Measurements from ENCODE around the gene OR2AK2.

Gene OR2AK2

DNA sequence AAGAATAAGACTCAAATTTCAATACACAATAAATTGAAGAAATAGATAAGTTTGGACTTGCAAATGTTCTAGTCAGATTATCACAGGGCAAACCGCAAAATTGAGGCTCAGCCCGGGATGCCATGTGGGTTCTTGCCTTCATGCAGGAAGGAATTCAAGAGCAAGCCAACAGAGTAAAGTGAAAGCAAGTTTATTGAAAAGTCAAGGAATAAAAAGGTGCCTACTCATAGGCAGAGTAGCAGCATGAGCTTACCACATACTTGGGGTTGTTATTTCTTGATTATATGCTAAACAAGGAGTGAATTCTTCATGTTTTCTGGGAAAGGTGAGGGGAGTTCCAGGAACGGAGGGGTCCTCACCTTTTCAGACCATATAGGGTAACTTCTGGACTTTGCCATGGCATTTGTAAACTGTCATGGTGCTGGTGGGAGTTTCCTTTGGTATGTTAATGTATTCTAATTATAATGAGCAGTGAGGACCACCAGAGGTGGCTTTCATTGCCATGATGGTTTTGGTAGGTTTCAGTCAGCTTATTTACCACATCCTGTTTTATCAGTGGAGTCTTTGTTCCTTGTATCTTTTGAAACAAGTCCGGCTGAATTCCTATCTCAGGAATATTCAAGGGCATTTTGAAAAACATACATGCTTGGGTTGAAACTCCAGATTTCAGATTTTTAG is 2.0 kb upstream of the OR2AK2 start:
- Histone ChIP-seq H3K79me1 (ENCODE audit: low read length) (no peaks in the 10 kb centered on the region), H2AK5ac (ENCODE audit: low read length) (no peak overlapping the region), H3K79me2 (ENCODE audit: control insufficient read depth, insufficient read depth, low read length) (no peaks in the 10 kb centered on the region), H3K9ac (ENCODE audit: low read length) (no peak overlapping the region), H3K23ac (ENCODE audit: low read length) (no peak overlapping the region), H4K5ac (ENCODE audit: low read length) (no peak overlapping the region), H3K27me3 (ENCODE audit: insufficient read depth, low read length, poor library complexity) (no peaks in the 10 kb centered on the region), H3K27ac (ENCODE audit: low read depth, low read length) (no peak overlapping the region), H3K18ac (ENCODE audit: low read length) (no peak overlapping the region), H4K8ac (ENCODE audit: low read depth, low read length) (no peak overlapping the region), H3K36me3 (ENCODE audit: control insufficient read depth, insufficient read depth, low read length) (no peaks in the 10 kb centered on the region), H2BK5ac (ENCODE audit: low read length) (no peak overlapping the region), H2BK120ac (ENCODE audit: low read depth, low read length) (no peak overlapping the region), H2BK15ac (replicated peaks; ENCODE audit: low read depth) (no peak overlapping the region), H3K4me1 (ENCODE audit: control insufficient read depth, low read depth, low read length) (no peaks in the 10 kb centered on the region), H3K4me3 (ENCODE audit: low read length) (no peak overlapping the region), H3K56ac (ENCODE audit: low read length) (no peak overlapping the region), H3K4ac (ENCODE audit: low read depth, low read length) (no peak overlapping the region), H3K4me2 (ENCODE audit: low read length) (no peak overlapping the region)
- no peak for DNase-seq
- WGBS (ENCODE audit: extremely low coverage, insufficient coverage, low lambda C conversion rate): no CpG with 5 or more reads among the region's 4 CpGs

DNA sequence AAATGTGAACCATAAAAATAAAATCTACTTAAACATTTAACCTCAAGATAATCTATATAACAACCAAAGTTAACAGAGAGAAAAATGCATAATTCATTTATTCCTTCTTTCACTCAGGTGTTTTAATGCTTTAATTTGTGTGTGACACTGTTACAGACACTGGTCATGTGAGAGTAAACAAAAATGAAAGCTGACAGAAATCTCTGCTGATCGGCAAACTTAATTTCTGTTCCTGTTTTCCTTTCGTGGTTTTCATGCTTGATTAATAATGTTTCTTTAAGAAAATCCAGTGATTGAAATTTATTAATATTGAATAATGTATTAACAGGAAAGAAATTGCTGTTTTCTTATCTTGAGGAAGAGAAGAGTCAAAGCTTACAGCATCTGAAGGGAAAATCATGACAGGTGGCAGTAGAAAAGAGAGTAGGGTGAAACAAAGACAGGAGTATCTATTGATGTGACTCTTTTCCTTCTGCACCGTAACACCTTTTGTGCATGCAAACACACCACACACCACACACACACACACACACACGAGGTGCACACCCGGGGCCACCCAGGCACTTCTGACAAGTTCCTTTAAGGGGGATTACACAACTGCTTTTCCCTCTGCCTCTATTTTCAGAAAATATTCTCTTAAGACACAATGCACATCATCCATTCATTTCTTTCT is 1.6 kb downstream of the OR2AK2 start:
- no peaks in the 10 kb centered on the region for H3K27me3 ChIP-seq (ENCODE audit: insufficient read depth, low read length, poor library complexity)
- no peak for DNase-seq
- H3K27ac ChIP-seq (ENCODE audit: low read depth, low read length): no peak overlapping the region
- H3K9ac ChIP-seq (ENCODE audit: low read length): no peak overlapping the region
- H3K4me2 ChIP-seq (ENCODE audit: low read length): no peak overlapping the region
- no peak overlapping the region for H2BK15ac ChIP-seq (replicated peaks; ENCODE audit: low read depth)
- no peak overlapping the region for H2BK120ac ChIP-seq (ENCODE audit: low read depth, low read length)
- H3K23ac ChIP-seq (ENCODE audit: low read length): no peak overlapping the region
- H3K18ac ChIP-seq (ENCODE audit: low read length): no peak overlapping the region
- H3K36me3 ChIP-seq (ENCODE audit: control insufficient read depth, insufficient read depth, low read length): no peaks in the 10 kb centered on the region
- no CpG with 5 or more reads among the region's 5 CpGs for WGBS (ENCODE audit: extremely low coverage, insufficient coverage, low lambda C conversion rate)
- no peak overlapping the region for H4K8ac ChIP-seq (ENCODE audit: low read depth, low read length)
- H3K79me1 ChIP-seq (ENCODE audit: low read length): no peaks in the 10 kb centered on the region
- H3K4me3 ChIP-seq (ENCODE audit: low read length): no peak overlapping the region
- no peak overlapping the region for H4K5ac ChIP-seq (ENCODE audit: low read length)
- H2BK5ac ChIP-seq (ENCODE audit: low read length): no peak overlapping the region
- H3K79me2 ChIP-seq (ENCODE audit: control insufficient read depth, insufficient read depth, low read length): no peaks in the 10 kb centered on the region
- no peak overlapping the region for H2AK5ac ChIP-seq (ENCODE audit: low read length)
- H3K4ac ChIP-seq (ENCODE audit: low read depth, low read length): no peak overlapping the region
- H3K56ac ChIP-seq (ENCODE audit: low read length): no peak overlapping the region
- no peaks in the 10 kb centered on the region for H3K4me1 ChIP-seq (ENCODE audit: control insufficient read depth, low read depth, low read length)

DNA sequence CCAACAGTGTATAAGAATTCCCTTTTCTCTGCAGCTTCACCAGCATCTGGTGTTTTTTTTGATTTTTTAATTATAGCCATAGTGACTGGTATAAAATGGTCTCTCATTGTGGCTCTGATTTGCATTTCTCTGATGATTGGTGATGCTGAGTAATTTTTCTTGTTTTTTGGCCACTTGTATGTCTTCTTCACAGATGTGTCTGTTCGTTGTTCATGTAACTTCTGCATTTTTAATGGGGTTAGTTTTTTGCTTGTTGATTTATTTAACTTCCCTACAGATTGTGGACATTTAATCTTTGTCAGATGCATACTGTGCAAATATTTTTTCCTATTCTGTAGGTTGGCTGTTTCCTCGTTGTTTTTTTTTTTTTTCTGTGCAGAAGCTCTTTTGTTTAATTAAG is 28.0 kb downstream of the OR2AK2 start:
- Histone ChIP-seq H3K27me3 (ENCODE audit: insufficient read depth, low read length, poor library complexity) (no peaks in the 10 kb centered on the region), H3K79me1 (ENCODE audit: low read length) (no peaks in the 10 kb centered on the region), H3K4me2 (ENCODE audit: low read length) (no peak overlapping the region), H3K4me3 (ENCODE audit: low read length) (no peak overlapping the region), H3K9ac (ENCODE audit: low read length) (no peak overlapping the region), H2BK5ac (ENCODE audit: low read length) (no peak overlapping the region), H3K36me3 (ENCODE audit: control insufficient read depth, insufficient read depth, low read length) (no peaks in the 10 kb centered on the region), H4K8ac (ENCODE audit: low read depth, low read length) (no peak overlapping the region), H3K79me2 (ENCODE audit: control insufficient read depth, insufficient read depth, low read length) (no peaks in the 10 kb centered on the region), H3K18ac (ENCODE audit: low read length) (no peak overlapping the region), H3K4ac (ENCODE audit: low read depth, low read length) (no peak overlapping the region), H2BK120ac (ENCODE audit: low read depth, low read length) (no peak overlapping the region), H3K27ac (ENCODE audit: low read depth, low read length) (no peak overlapping the region), H3K4me1 (ENCODE audit: control insufficient read depth, low read depth, low read length) (no peaks in the 10 kb centered on the region), H2BK15ac (replicated peaks; ENCODE audit: low read depth) (no peak overlapping the region), H4K5ac (ENCODE audit: low read length) (no peak overlapping the region), H3K23ac (ENCODE audit: low read length) (no peak overlapping the region), H3K56ac (ENCODE audit: low read length) (no peak overlapping the region), H2AK5ac (ENCODE audit: low read length) (no peak overlapping the region)
- WGBS (ENCODE audit: extremely low coverage, insufficient coverage, low lambda C conversion rate): no CpG with 5 or more reads among the region's 2 CpGs
- no peak for DNase-seq

DNA sequence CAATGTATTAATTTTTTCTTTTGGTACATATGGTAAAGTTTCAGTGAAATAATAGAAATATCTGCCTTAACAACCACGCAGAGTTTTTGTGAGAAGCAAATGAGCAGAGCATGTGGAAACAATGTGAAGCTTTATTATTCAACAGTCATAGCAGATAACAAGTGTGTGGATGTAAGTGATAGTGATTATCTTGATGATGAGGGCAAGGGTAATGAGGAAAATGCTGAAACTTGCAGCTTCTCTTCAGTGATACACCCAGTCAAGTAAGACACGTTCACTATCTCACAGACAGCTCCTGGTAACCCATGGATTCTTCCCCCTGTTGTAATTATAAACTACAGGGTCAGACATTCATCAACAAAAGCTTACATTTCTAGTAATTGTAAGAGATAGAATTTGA is 33.8 kb downstream of the OR2AK2 start:
- Histone ChIP-seq H4K5ac (ENCODE audit: low read length) (no peak overlapping the region), H2BK120ac (ENCODE audit: low read depth, low read length) (no peak overlapping the region)

DNA sequence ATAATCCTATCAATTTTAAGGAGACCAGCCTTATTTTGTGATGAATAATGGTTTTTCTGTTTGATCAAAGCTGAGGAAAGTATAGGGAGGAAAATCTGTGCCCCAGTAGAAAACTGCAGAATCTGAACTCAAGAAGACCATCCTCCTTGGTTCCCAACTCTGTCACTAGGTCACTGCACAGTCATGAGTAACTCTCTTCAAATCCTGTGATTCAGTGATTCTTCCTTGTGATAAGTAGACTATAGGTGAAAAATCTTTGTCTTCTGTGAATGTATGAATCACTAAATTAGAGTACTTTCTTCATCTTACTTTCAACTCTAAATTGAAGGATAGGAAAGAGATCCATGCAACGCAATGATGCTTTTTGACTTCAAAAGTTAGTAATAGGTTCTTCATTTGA is 35.1 kb downstream of the OR2AK2 start:
- no peak for DNase-seq
- WGBS (ENCODE audit: extremely low coverage, insufficient coverage, low lambda C conversion rate): no CpG with 5 or more reads among the region's 1 CpG
- Histone ChIP-seq H4K5ac (ENCODE audit: low read length) (no peak overlapping the region), H3K4me3 (ENCODE audit: low read length) (no peak overlapping the region), H3K18ac (ENCODE audit: low read length) (no peak overlapping the region), H3K4ac (ENCODE audit: low read depth, low read length) (no peak overlapping the region), H2BK120ac (ENCODE audit: low read depth, low read length) (no peak overlapping the region), H3K56ac (ENCODE audit: low read length) (no peak overlapping the region), H2BK5ac (ENCODE audit: low read length) (no peak overlapping the region), H3K36me3 (ENCODE audit: control insufficient read depth, insufficient read depth, low read length) (no peaks in the 10 kb centered on the region), H3K27me3 (ENCODE audit: insufficient read depth, low read length, poor library complexity) (no peaks in the 10 kb centered on the region), H3K79me2 (ENCODE audit: control insufficient read depth, insufficient read depth, low read length) (no peaks in the 10 kb centered on the region), H4K8ac (ENCODE audit: low read depth, low read length) (no peak overlapping the region), H3K4me1 (ENCODE audit: control insufficient read depth, low read depth, low read length) (no peaks in the 10 kb centered on the region), H3K4me2 (ENCODE audit: low read length) (no peak overlapping the region), H2BK15ac (replicated peaks; ENCODE audit: low read depth) (no peak overlapping the region), H3K9ac (ENCODE audit: low read length) (no peak overlapping the region), H2AK5ac (ENCODE audit: low read length) (no peak overlapping the region), H3K27ac (ENCODE audit: low read depth, low read length) (no peak overlapping the region), H3K79me1 (ENCODE audit: low read length) (no peaks in the 10 kb centered on the region), H3K23ac (ENCODE audit: low read length) (no peak overlapping the region)

More for the DNA sequence above, 33.8 kb downstream of the OR2AK2 start:
- Histone ChIP-seq H3K4ac (ENCODE audit: low read depth, low read length) (no peak overlapping the region), H3K27me3 (ENCODE audit: insufficient read depth, low read length, poor library complexity) (no peaks in the 10 kb centered on the region), H3K18ac (ENCODE audit: low read length) (no peak overlapping the region), H2BK15ac (replicated peaks; ENCODE audit: low read depth) (no peak overlapping the region), H3K36me3 (ENCODE audit: control insufficient read depth, insufficient read depth, low read length) (no peaks in the 10 kb centered on the region), H3K4me3 (ENCODE audit: low read length) (no peak overlapping the region), H3K79me2 (ENCODE audit: control insufficient read depth, insufficient read depth, low read length) (no peaks in the 10 kb centered on the region), H2AK5ac (ENCODE audit: low read length) (no peak overlapping the region), H3K79me1 (ENCODE audit: low read length) (no peaks in the 10 kb centered on the region), H3K23ac (ENCODE audit: low read length) (no peak overlapping the region), H3K56ac (ENCODE audit: low read length) (no peak overlapping the region), H3K9ac (ENCODE audit: low read length) (no peak overlapping the region), H4K8ac (ENCODE audit: low read depth, low read length) (no peak overlapping the region), H3K4me2 (ENCODE audit: low read length) (no peak overlapping the region), H2BK5ac (ENCODE audit: low read length) (no peak overlapping the region), H3K4me1 (ENCODE audit: control insufficient read depth, low read depth, low read length) (no peaks in the 10 kb centered on the region), H3K27ac (ENCODE audit: low read depth, low read length) (no peak overlapping the region)
- no peak for DNase-seq
- no CpG with 5 or more reads among the region's 2 CpGs for WGBS (ENCODE audit: extremely low coverage, insufficient coverage, low lambda C conversion rate)

DNA sequence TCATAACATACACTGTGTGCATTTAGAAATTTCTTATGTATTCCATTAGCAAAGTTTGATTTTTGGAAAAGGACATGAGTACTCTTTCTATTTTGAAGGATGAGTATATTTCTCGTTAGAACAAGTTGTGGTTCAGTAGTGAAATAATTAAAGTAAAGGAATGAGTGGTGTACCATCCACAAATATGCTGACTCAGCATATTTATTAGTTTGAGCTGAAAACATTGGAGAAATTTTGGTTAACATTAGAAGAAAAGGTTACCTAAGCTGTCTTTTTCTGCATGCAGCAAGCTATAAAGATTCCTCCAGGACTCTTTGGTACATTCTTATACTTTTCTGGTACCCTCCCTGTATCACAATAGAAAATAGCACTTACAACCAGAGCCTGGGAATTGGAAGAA is 42.7 kb downstream of the OR2AK2 start:
- no peak overlapping the region for H2BK15ac ChIP-seq (replicated peaks; ENCODE audit: low read depth)
- H2BK5ac ChIP-seq (ENCODE audit: low read length): no peak overlapping the region
- no peak overlapping the region for H3K4ac ChIP-seq (ENCODE audit: low read depth, low read length)
- no peaks in the 10 kb centered on the region for H3K36me3 ChIP-seq (ENCODE audit: control insufficient read depth, insufficient read depth, low read length)
- no peak overlapping the region for H2BK120ac ChIP-seq (ENCODE audit: low read depth, low read length)
- no peaks in the 10 kb centered on the region for H3K27me3 ChIP-seq (ENCODE audit: insufficient read depth, low read length, poor library complexity)
- H3K4me1 ChIP-seq (ENCODE audit: control insufficient read depth, low read depth, low read length): no peaks in the 10 kb centered on the region
- H3K79me1 ChIP-seq (ENCODE audit: low read length): no peaks in the 10 kb centered on the region
- H3K9ac ChIP-seq (ENCODE audit: low read length): no peak overlapping the region
- H3K4me2 ChIP-seq (ENCODE audit: low read length): no peak overlapping the region
- H4K8ac ChIP-seq (ENCODE audit: low read depth, low read length): no peak overlapping the region
- WGBS (ENCODE audit: extremely low coverage, insufficient coverage, low lambda C conversion rate): no CpG with 5 or more reads among the region's 1 CpG
- no peak overlapping the region for H3K4me3 ChIP-seq (ENCODE audit: low read length)
- no peak for DNase-seq
- no peak overlapping the region for H4K5ac ChIP-seq (ENCODE audit: low read length)
- no peak overlapping the region for H3K27ac ChIP-seq (ENCODE audit: low read depth, low read length)
- no peak overlapping the region for H3K18ac ChIP-seq (ENCODE audit: low read length)
- H3K79me2 ChIP-seq (ENCODE audit: control insufficient read depth, insufficient read depth, low read length): no peaks in the 10 kb centered on the region
- H3K23ac ChIP-seq (ENCODE audit: low read length): no peak overlapping the region
- no peak overlapping the region for H3K56ac ChIP-seq (ENCODE audit: low read length)
- no peak overlapping the region for H2AK5ac ChIP-seq (ENCODE audit: low read length)

All from mesendoderm (in vitro differentiated cells).